Measurements from ENCODE around the gene SMAP2.

DNA sequence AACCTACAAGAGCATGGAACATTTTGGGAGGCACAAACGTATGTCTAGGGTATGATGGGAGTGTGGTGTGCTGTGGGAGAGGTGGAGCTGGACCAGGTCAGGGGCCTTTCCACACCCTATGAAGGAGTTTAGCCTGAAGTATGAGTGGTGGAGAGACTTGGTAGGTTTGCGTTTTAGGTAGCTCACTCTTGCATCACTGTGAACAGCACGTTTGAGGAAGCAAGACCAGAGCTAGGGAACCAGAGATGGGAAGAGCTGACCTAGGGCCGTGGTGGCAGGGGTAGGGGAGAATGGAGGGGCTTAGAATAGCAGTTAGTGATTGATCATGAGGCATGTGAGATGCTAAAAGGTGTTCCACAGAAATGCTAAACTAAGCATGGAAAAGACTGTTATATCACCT lies 51.7 kb downstream of the SMAP2 start:
- TF ChIP-seq ZNF610 (tag by site-specific recombination; IDR thresholded peaks at IDR 0.05; ENCODE audit: borderline replicate concordance) = no peak
- TF ChIP-seq, protein P1, sequence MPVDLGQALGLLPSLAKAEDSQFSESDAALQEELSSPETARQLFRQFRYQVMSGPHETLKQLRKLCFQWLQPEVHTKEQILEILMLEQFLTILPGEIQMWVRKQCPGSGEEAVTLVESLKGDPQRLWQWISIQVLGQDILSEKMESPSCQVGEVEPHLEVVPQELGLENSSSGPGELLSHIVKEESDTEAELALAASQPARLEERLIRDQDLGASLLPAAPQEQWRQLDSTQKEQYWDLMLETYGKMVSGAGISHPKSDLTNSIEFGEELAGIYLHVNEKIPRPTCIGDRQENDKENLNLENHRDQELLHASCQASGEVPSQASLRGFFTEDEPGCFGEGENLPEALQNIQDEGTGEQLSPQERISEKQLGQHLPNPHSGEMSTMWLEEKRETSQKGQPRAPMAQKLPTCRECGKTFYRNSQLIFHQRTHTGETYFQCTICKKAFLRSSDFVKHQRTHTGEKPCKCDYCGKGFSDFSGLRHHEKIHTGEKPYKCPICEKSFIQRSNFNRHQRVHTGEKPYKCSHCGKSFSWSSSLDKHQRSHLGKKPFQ (tag by site-specific recombination; IDR thresholded peaks at IDR 0.05) = no peak
- TF ChIP-seq, protein P2, sequence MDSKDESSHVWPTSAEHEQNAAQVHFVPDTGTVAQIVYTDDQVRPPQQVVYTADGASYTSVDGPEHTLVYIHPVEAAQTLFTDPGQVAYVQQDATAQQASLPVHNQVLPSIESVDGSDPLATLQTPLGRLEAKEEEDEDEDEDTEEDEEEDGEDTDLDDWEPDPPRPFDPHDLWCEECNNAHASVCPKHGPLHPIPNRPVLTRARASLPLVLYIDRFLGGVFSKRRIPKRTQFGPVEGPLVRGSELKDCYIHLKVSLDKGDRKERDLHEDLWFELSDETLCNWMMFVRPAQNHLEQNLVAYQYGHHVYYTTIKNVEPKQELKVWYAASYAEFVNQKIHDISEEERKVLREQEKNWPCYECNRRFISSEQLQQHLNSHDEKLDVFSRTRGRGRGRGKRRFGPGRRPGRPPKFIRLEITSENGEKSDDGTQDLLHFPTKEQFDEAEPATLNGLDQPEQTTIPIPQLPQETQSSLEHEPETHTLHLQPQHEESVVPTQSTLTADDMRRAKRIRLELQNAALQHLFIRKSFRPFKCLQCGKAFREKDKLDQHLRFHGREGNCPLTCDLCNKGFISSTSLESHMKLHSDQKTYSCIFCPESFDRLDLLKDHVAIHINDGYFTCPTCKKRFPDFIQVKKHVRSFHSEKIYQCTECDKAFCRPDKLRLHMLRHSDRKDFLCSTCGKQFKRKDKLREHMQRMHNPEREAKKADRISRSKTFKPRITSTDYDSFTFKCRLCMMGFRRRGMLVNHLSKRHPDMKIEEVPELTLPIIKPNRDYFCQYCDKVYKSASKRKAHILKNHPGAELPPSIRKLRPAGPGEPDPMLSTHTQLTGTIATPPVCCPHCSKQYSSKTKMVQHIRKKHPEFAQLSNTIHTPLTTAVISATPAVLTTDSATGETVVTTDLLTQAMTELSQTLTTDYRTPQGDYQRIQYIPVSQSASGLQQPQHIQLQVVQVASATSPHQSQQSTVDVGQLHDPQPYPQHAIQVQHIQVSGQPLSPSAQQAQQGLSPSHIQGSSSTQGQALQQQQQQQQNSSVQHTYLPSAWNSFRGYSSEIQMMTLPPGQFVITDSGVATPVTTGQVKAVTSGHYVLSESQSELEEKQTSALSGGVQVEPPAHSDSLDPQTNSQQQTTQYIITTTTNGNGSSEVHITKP (tag by site-specific recombination; IDR thresholded peaks at IDR 0.05) = no peak
